Tibial nerve (tissue), 4 donors: ENCODE measurements around the gene OR2T12. TPM values are rescaled to one million over a fixed set of nuclear protein-coding genes. Genes with fewer than 3 reads are reported as not detected.
"Not testable (repeated sequence)": the region's sequence is repeated elsewhere in the genome, so short reads cannot be mapped to it uniquely, and the experiment has no call there.

Experiments
- DNase-seq, 2 donors: peaks; one replicate each; pipeline ENCODE4 v3.0.0-alpha.2; 2019; ENCODE audit warnings: low spot score in 2 of 2
- H3K27ac ChIP-seq, 4 donors: fragments of 200-600 bp; sonication (generic) in 3 of 4; one replicate each; pipeline ENCODE4 v1.5.1; 2017 to 2019; ENCODE audit warnings: mild to moderate bottlenecking in 1 of 4
- H3K27me3 ChIP-seq, 2 donors: fragments of 200-600 bp; sonication (generic) in 1 of 2; one replicate each; pipeline versions ENCODE4 v1.5.1 to v1.6.0; 2017 to 2019
- H3K36me3 ChIP-seq, 3 donors: fragments of 200-600 bp; sonication (generic); one replicate each; pipeline ENCODE4 v1.5.1; 2018 to 2019
- H3K4me1 ChIP-seq, 4 donors: fragments of 200-600 bp; sonication (generic) in 3 of 4; one replicate each; pipeline ENCODE4 v1.5.1; 2017 to 2019
- H3K4me3 ChIP-seq, 4 donors: fragments of 200-600 bp; sonication (generic) in 3 of 4; one replicate each; pipeline ENCODE4 v1.5.1; 2017 to 2019; ENCODE audit warnings: mild to moderate bottlenecking in 1 of 4, moderate library complexity in 1 of 4
- H3K9me3 ChIP-seq, 4 donors: fragments of 200-600 bp; sonication (generic) in 3 of 4; one replicate each; pipeline ENCODE4 v1.5.1; 2017 to 2019
- EP300 ChIP-seq, 2 donors: sonication (generic); formaldehyde crosslinking; IDR thresholded peaks; one replicate each; pipeline ENCODE4 v1.6.1; 2017; ENCODE audit warnings: antibody characterized with exemption in 2 of 2, mild to moderate bottlenecking in 1 of 2
- POLR2A ChIP-seq, 2 donors: fragments of 450-650 bp; IDR thresholded peaks; one replicate each; pipeline ENCODE4 v1.6.1; 2017; ENCODE audit warnings: antibody characterized with exemption in 2 of 2, mild to moderate bottlenecking in 2 of 2, moderate library complexity in 2 of 2
- WGBS, 2 donors: methylation state at CpG; one replicate each; pipeline ENCODE4 v1.1.5; 2018; 5-methylcytosine and 5-hydroxymethylcytosine counted together
- total RNA-seq, 4 donors: library from RNA; depleted of rRNA; stranded (reverse); fragments of >200 nt; gene quantifications; one replicate each; pipeline ENCODE4 v1.1.0, GENCODE V29; 2016
- TF ChIP-seq, protein P1 (sequence below), 5 experiments: fragments of 200-600 bp in 3 of 5; fragments of 450-650 bp in 2 of 5; sonication (generic) in 3 of 5; IDR thresholded peaks; one replicate each; pipeline ENCODE4 v1.5.1; 2016 to 2019; ENCODE audit warnings: antibody characterized with exemption in 5 of 5, mild to moderate bottlenecking in 3 of 5, moderate library complexity in 2 of 5

The OR2T12 gene
- total RNA-seq, 4 donors from 2014 or later: not detected

- Histone ChIP-seq H3K27me3 (no peaks in the 10 kb centered on the region), H3K36me3 (no peaks in the 10 kb centered on the region), H3K4me3 (no peak overlapping the region), H3K9me3 (no peaks in the 10 kb centered on the region), H3K4me1 (no peaks in the 10 kb centered on the region), H3K27ac (no peak overlapping the region)
- 88 to 92% methylated on average over 18 to 19 of the region's 19 CpGs for whole genome bisulfite sequencing, 2 donors
- TF ChIP-seq EP300 (IDR thresholded peaks at IDR 0.05): no peak
- TF ChIP-seq, protein P1, sequence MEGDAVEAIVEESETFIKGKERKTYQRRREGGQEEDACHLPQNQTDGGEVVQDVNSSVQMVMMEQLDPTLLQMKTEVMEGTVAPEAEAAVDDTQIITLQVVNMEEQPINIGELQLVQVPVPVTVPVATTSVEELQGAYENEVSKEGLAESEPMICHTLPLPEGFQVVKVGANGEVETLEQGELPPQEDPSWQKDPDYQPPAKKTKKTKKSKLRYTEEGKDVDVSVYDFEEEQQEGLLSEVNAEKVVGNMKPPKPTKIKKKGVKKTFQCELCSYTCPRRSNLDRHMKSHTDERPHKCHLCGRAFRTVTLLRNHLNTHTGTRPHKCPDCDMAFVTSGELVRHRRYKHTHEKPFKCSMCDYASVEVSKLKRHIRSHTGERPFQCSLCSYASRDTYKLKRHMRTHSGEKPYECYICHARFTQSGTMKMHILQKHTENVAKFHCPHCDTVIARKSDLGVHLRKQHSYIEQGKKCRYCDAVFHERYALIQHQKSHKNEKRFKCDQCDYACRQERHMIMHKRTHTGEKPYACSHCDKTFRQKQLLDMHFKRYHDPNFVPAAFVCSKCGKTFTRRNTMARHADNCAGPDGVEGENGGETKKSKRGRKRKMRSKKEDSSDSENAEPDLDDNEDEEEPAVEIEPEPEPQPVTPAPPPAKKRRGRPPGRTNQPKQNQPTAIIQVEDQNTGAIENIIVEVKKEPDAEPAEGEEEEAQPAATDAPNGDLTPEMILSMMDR (IDR thresholded peaks at IDR 0.05): no peak
- TF ChIP-seq POLR2A (IDR thresholded peaks at IDR 0.05): no peak
- DNase-seq: no peak
These were observed 2.9 kb upstream of the OR2T12 start for GRCh38 chr1:248306103-248306502.

DNA sequence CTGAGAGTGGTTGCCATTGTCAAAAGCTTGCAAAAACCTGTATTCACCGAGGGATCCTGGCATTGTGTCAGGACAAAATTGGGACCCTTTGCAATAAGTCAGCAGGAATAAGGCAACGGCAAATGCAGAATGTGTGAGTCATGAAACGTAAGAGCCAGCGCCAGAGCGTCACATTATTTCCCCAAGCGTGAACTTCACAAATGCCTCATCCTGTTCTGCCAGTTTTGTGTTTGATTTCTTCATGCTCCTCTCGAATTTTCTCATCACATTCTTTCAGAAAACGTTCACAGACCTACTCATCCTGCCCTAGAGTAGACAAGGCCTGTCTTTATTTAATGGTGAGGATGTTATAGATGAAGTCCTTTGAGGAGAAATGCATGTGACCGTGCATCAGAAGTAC is 2.4 kb upstream of the OR2T12 start:
- WGBS, 2 donors: 69 to 75% methylated on average over 9 of the region's 9 CpGs
- DNase-seq, H3K36me3 ChIP-seq, H3K4me3 ChIP-seq, H3K9me3 ChIP-seq, H3K27me3 ChIP-seq, H3K27ac ChIP-seq, H3K4me1 ChIP-seq: not testable (repeated sequence)

- Histone ChIP-seq H3K27ac (no peak overlapping the region), H3K27me3 (no peaks in the 10 kb centered on the region), H3K36me3 (no peaks in the 10 kb centered on the region), H3K9me3 (no peaks in the 10 kb centered on the region), H3K4me3 (no peak overlapping the region), H3K4me1 (no peaks in the 10 kb centered on the region)
- 55% methylated on average over 6 of the region's 6 CpGs for whole genome bisulfite sequencing, 2 donors
- TF ChIP-seq, protein P1 (IDR thresholded peaks at IDR 0.05): no peak
- TF ChIP-seq EP300 (IDR thresholded peaks at IDR 0.05) (no peak), POLR2A (IDR thresholded peaks at IDR 0.05) (no peak)
- DNase-seq: no peak
These were observed 14.8 kb downstream of the OR2T12 start for GRCh38 chr1:248288391-248288790.

GRCh38 chr1:248277876-248278275 is 25.3 kb downstream of the OR2T12 start, which contains the start of gene OR2T33:
Gene OR2T33 (minus strand): TSS chr1:248277976. CDS start chr1:248273814, 4,162 bp downstream.
- Histone ChIP-seq H3K4me3 (no peak within 1 kb of the TSS), H3K36me3 (no peaks in the 10 kb centered on the region), H3K9me3 (peaks cover 0 to 6% (median 0%) of the 10 kb centered on the region in 4 donors), H3K27me3 (no peaks in the 10 kb centered on the region), H3K27ac (no peak within 1 kb of the TSS), H3K4me1 (no peaks in the 10 kb centered on the region)
- WGBS, 2 donors: 44 to 51% methylated on average over 1 of the region's 1 CpG
- no peak for DNase-seq
- no peak for TF ChIP-seq POLR2A (IDR thresholded peaks at IDR 0.05)
- TF ChIP-seq EP300 (IDR thresholded peaks at IDR 0.05): no peak
- TF ChIP-seq, protein P1 (IDR thresholded peaks at IDR 0.05): no peak

DNA sequence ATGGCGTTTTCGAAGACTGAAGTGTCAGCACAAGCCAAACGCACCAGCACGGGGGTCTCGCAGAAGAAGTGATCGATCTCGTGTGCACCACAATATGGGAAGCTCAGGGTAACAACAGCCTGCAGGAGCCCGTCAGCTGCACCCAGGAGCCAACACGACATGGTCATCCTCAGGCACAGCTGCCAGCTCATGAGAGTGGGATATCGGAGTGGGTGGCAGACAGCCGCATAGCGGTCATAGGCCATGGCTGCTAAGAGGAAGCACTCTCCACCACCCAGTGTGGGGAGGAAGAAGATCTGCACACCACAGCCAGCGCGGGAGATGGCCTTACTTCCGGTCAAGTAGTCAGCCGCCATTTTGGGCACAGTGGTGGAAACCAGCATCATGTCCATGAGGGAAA is 30.0 kb downstream of the OR2T12 start:
- WGBS, 2 donors: 88 to 100% methylated on average over 2 to 5 of the region's 16 CpGs
- not testable (repeated sequence) for DNase-seq, H3K4me3 ChIP-seq, H3K27me3 ChIP-seq, H3K36me3 ChIP-seq, H3K9me3 ChIP-seq, H3K4me1 ChIP-seq, H3K27ac ChIP-seq

DNA sequence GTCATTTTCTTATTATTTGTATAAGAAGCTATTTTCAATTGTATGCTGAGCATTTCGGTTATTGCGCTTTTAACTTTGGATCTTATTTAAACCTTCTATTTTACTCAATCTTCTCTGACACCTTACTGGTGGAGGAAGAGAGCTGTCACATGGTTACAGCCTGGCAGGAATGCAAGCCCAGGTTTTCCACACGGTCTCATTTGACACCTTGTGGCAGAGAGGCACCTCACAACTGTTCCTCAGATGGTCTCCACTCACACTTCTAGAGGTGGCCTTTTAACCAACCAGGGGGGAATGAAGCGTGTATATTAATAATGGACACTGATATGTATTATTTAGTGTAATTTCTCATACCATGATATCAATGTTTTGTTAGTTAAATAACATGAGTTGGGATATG is 35.0 kb downstream of the OR2T12 start:
- Histone ChIP-seq H3K4me1 (no peaks in the 10 kb centered on the region), H3K27me3 (no peaks in the 10 kb centered on the region), H3K9me3 (no peaks in the 10 kb centered on the region), H3K27ac (no peak overlapping the region), H3K36me3 (no peaks in the 10 kb centered on the region), H3K4me3 (no peak overlapping the region)
- WGBS, 2 donors: 53 to 57% methylated on average over 4 of the region's 4 CpGs
- TF ChIP-seq POLR2A (IDR thresholded peaks at IDR 0.05) (no peak), EP300 (IDR thresholded peaks at IDR 0.05) (no peak)
- TF ChIP-seq, protein P1 (IDR thresholded peaks at IDR 0.05): no peak
- DNase-seq: no peak

DNA sequence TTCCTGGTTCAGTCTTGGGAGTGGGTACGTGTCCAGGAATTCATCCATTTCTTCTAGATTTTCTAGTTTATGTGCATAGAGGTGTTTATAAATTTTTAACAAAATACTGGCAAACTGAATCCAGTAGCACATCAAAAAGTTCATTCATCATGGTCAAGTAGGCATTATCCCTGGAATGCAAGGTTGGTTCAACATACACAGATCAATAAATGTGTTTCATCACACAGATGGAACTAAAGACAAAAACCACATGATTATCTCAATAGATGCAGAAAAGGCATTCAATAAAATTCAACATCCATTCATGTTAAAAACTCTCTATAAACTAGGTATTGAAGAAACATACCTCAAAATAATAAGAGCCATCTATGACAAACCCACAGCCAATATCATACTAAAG is 43.9 kb downstream of the OR2T12 start:
- not testable (repeated sequence) for H3K27me3 ChIP-seq, H3K36me3 ChIP-seq, H3K27ac ChIP-seq, H3K4me3 ChIP-seq, H3K4me1 ChIP-seq, DNase-seq
- 75 to 78% methylated on average over 1 of the region's 1 CpG for WGBS, 2 donors
- peaks cover 0 to 14% (median 4%) of the 10 kb centered on the region in 4 donors for H3K9me3 ChIP-seq
